Heart left ventricle (tissue), 13 donors: Measurements from ENCODE around the gene IFIT2.

ENCODE experiments used
- CTCF ChIP-seq, 12 donors: fragments of 200-600 bp; sonication (generic) in 4 of 12; IDR thresholded peaks; one replicate each; pipeline versions ENCODE4 v1.5.0 to v1.8.0; 2018 to 2022; ENCODE audit warnings: antibody characterized with exemption in 12 of 12, mild to moderate bottlenecking in 5 of 12
- POLR2A ChIP-seq, 2 donors: fragments of 450-650 bp; IDR thresholded peaks; one replicate each; pipeline ENCODE4 v1.6.1; 2017; ENCODE audit warnings: antibody characterized with exemption in 2 of 2, mild to moderate bottlenecking in 2 of 2, moderate library complexity in 2 of 2
- donor health status: ischemic (EF 13 %, LVEDD 7.1; RV severe dilation, severe dysfunction).
- donor health status: DM: no; HTN: yes; CAD: no.
- donor health status: DM: no; HTN: no; CAD: no.
- donor health status: ischemic (EF 25% LVEDD 6.9; RV normal size, moderate dysfunction).
- donor health status: ischemic (EF 25% LVEDD 5.7; RV mildly dilated, moderate dysfunction).
- donor health status: ischemic (EF 35%, LVEDD 5.7; RV mildly dilated, moderate dysfunction).
- donor health status: nonischemic (EF 11% LVEDD 7.7; RV severe dilation, severe dysfunction).
- donor health status: DM: yes; HTN: yes; CAD: no.
- donor health status: PGD.
- donor health status: ischemic (EF 29% LVEDD 5.4; RV normal size, mild dysfunction).
- donor health status: nonischemic (EF 23%, LVEDD 6.1; RV moderate dilation, normal function).

GRCh38 chr10:89269433-89270152 is 32.3 kb upstream of the IFIT2 start:
- no peak for TF ChIP-seq CTCF (IDR thresholded peaks at IDR 0.05)
- no peak for TF ChIP-seq POLR2A (IDR thresholded peaks at IDR 0.05)
